ENCODE results near the gene CDIP1.

DNA sequence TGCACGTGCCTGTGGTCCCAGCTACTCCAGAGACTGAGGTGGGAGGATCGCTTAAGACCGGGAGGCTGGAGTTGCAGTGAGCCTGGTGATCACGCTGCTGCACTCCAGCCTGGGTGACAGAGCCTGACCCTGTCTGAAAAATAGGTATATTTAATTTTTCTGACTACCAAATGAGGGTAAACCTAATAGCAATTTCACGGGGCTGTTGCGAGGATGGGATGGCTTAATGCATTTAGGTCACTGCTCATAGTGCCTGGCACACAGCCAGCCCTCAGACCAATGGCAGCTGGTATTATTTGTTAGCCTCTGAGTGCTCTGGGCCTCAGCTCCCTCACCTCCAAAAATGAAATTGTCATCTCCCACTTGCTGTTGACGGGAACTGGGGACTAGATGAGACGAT lies 5.9 kb upstream of the CDIP1 start:
- TF ChIP-seq, protein P1, sequence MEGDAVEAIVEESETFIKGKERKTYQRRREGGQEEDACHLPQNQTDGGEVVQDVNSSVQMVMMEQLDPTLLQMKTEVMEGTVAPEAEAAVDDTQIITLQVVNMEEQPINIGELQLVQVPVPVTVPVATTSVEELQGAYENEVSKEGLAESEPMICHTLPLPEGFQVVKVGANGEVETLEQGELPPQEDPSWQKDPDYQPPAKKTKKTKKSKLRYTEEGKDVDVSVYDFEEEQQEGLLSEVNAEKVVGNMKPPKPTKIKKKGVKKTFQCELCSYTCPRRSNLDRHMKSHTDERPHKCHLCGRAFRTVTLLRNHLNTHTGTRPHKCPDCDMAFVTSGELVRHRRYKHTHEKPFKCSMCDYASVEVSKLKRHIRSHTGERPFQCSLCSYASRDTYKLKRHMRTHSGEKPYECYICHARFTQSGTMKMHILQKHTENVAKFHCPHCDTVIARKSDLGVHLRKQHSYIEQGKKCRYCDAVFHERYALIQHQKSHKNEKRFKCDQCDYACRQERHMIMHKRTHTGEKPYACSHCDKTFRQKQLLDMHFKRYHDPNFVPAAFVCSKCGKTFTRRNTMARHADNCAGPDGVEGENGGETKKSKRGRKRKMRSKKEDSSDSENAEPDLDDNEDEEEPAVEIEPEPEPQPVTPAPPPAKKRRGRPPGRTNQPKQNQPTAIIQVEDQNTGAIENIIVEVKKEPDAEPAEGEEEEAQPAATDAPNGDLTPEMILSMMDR (IDR thresholded peaks at IDR 0.05) = no peak
- TF ChIP-seq EP300 (IDR thresholded peaks at IDR 0.05) = no peak
- TF ChIP-seq POLR2A (IDR thresholded peaks at IDR 0.05) = no peak
- no peak for TF ChIP-seq POLR2AphosphoS5 (IDR thresholded peaks at IDR 0.05)

Data from upper lobe of left lung (tissue), 4 donors.